Caki2 (cell line): ENCODE data around the gene WNT6. TPM values are rescaled to one million over a fixed set of nuclear protein-coding genes. Genes with fewer than 3 reads are reported as not detected.

Experiments used
- DNase-seq: peaks from one replicate; pipeline ENCODE4 v3.0.0-alpha.2; 2015; ENCODE audit warnings: low read depth
- in situ Hi-C: cut with HindIII; loops from 2 replicates; pipeline ENCODE4 v1.10.0; 2016; ENCODE audit warnings: low sequenced_read_pairs, low pct_unique_long_range_greater_than_20kb, mixed read lengths
- total RNA-seq: library from RNA; depleted of rRNA; stranded (reverse); fragments of >200 nt; shearing (Covaris generic); gene quantifications from 2 replicates; pipeline ENCODE4 v1.2.3, GENCODE V29; 2014; ENCODE audit warnings: low replicate concordance

WNT6 gene
- total RNA-seq, 1 experiment from 2014 or later, result 4.4 TPM

DNA sequence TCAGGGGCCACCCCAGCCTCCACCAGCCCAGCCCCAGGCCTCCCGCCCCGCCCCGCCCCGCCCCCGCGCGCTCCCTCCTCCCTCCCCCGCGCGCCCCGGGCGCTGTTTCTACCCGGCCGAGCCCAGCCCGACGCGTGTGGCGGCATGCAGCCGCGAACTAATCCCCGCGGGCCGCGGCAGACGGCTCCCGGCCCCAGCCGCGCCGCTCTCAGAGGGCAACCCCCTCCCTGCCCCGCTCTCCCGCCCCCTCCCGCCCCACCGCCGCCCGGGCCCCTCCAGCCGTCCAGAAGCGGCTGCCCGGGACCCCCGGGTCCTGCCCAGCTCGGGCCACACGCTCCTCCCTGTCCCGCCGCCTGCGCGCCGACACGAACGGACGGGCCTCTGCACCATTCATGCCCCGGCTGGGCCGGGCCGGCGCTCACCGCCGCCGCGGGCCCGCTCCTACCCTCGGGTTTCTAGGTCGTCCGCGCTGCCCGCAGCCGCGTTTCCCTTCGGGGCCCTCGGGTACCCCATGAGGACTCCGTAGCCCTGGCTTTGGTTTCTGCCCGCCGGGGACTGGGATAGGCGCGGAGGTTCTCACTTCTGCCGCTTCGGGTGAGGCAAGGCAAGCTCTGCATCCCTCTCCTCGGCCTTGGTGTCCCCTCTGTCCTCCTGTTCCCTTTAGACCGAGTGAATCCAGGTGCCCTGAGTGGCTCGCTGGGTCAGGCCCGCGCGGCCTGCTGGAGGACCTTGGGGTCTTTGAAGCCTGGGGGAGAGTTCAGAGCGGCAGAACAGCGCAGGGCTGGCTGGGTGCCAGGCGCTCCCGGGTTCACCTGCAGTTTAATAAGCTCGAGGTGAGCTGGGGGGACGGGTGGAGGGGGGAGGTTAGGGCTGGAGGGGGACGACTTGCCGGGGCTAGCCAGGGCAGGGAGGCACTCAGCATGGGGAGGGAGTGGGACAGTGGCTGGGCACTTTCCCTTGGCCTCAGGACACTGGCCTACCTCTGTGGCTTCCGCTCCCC lies 24.2 kb downstream of the WNT6 start:
- no peak for DNase-seq
- in situ Hi-C loops, result no loop called here

DNA sequence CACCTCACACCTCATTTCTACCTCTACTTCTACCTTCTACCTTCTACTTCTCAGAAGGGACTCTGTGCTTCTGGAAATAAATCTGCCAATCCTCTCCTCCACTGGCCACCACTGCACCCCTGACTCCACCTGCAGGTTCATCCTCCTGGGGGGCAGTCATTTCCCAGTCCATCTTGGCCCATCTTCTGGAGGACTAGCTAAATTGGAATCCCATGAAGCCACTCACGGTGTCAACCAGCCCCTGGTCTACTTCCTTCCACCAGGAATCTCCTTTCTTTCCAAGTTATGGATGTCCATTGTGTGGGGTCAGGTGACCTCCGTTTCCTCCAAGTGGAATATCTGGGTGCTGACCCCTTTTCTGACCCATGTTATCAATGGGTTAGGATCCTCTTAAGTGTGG lies 24.9 kb downstream of the WNT6 start:
- no peak for DNase-seq
- in situ Hi-C loops, result no loop called here

DNA sequence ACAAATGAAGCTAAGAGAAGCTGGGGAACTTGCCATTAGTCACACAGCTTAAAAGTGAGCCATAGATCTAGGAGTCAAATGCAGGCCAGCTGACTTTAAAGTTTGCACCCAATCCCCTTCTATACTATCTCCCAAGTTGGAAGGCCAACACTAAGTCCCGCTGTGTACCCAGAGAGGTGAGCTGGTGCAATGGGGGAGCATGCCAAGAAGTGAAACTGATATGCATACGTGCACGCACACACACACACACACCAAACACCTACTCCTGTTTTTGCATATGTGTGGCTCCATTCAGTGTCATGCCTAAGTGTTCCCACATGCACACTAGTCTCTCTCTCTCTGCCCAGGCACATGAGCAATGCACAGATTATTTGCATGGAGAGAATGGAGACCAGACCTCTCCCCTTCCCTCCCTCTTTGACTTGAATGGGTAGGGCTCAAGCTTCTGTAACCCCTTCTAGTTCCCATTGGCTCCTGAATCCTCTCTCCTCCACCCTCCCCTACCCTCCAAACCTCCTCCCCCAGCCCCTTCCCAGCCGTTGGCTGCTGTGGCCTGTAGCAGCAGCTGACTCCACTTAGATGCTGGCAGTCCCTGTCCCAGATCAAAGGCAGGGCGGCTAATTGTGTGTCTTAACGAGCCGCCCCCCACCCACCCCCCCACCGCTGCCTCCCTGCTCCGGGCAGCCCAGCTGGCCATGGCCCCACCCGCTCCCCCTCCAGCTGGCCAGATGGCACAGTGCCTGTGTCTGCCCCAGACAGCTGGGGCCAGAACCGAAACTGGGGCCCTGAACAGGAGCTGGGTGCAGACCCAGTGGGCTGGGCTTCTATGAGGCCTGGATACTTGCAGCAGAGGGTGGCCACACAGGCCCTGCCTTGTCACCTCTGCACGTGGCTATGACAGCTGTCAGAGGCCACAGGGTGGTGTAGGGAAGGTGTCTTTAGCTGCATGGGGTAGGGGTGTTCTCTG lies 26.7 kb downstream of the WNT6 start:
- no peak for DNase-seq
- in situ Hi-C loops, result no loop called here

DNA sequence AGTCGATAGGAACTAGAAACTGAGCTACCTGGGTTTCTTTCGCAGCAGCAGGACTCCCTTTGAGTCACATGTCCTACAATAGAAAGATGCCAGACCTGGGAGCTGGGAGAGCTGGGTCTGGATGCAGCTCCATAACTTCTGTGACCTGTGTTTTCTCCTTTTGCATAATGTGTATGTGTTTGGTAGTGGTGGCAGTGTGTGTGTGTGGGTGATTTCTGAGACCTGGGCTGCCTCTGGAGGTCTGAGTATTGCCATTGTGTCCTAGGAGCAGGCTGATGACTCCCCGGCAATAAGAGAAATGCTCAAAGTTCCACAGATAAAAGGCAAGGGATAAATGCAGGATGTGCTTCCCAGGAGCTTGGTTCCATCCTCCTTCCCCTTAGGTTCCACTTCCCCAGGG lies 27.5 kb downstream of the WNT6 start:
- in situ Hi-C loops, result no loop called here
- no peak for DNase-seq

DNA sequence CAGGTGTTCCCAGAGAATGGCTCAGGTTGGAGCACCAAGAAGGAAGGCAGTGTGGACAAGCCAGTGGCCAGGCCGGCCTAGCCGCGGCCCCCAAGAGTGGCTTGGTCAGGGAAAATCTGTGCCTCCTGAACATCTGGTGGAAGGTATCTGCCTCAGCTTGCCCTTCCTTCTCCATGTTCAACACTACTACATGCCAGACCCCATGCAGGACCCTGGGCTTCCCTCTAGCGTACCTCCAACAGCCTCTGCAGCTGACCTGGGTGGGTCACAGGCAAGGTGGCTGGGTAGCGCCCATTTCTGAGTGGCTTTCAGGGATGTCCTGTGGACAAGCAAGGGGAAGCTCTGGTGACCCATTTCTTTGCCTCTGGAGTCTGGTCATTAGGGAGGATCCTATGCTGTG lies 28.7 kb downstream of the WNT6 start:
- in situ Hi-C loops, result no loop called here
- no peak for DNase-seq

DNA sequence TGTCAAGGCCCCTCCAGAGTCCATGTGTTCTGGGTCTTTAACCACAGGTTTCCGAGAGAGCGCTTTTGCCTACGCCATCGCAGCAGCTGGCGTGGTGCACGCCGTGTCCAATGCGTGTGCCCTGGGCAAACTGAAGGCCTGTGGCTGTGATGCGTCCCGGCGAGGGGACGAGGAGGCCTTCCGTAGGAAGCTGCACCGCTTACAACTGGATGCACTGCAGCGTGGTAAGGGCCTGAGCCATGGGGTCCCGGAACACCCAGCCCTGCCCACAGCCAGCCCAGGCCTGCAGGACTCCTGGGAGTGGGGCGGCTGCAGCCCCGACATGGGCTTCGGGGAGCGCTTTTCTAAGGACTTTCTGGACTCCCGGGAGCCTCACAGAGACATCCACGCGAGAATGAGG lies 30.3 kb downstream of the WNT6 start:
- DNase-seq, result no peak
- in situ Hi-C loops, result no loop called here

DNA sequence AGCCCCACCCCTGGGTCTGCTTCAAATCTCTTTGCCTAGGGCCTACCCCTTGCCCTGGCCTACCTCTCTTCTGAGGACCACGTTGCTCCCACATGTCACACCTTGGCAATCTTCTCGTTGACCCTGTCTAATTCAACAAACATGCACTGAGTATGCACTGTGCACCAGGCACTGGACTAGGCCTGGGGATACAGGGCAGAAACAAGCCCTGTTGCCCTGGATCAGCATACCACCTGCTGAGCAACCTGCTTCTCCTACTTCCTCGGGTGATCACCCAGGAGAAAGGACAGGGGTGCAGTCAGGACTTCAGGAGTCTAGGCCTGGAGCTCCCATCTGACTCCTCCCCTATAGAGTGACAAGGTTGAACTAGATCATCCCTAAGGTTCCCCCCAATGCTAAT lies 30.8 kb downstream of the WNT6 start:
- no peak for DNase-seq
- in situ Hi-C loops, result no loop called here

DNA sequence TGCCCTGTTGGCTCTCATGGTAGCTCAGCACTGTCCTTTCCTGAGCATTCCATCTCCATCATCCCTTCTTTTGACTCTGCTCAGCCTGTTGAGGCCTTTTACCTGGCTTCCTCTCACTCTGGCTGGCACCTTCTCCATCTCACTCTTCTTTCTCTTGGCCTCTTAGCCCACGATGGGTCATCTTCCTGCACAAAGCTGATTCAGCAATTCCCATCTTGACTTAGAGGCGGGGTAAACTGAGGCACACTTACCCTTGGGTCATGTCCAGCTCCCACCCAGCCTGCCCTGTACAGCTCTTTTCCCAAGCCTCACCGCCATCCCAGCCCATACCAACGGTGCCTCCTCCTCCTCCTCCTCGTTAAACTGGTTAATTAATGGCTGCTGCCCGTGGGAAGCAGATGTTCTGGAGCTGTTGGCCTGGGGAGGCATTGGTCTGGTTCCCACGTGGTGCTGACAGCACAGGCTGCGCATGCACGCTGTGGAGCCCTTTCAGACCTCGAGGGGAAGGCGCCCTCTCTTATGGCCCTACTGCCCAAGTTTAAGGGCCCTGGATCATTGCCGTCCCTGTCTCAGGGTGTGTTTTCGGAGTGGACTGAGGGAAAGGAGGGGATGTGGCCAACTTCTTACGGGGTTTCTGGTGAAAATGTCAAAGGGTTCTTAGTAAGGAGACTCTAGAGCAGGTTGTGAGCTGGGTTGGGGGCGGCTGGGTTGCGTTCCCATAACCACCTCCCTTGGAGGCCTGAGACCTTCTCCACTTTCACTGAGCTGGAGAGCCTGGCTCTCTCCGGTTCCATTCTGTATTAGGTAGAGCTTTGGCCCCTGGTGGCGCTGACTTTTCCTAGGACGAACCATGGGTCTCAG lies 31.9 kb downstream of the WNT6 start:
- in situ Hi-C loops, result no loop called here

DNA sequence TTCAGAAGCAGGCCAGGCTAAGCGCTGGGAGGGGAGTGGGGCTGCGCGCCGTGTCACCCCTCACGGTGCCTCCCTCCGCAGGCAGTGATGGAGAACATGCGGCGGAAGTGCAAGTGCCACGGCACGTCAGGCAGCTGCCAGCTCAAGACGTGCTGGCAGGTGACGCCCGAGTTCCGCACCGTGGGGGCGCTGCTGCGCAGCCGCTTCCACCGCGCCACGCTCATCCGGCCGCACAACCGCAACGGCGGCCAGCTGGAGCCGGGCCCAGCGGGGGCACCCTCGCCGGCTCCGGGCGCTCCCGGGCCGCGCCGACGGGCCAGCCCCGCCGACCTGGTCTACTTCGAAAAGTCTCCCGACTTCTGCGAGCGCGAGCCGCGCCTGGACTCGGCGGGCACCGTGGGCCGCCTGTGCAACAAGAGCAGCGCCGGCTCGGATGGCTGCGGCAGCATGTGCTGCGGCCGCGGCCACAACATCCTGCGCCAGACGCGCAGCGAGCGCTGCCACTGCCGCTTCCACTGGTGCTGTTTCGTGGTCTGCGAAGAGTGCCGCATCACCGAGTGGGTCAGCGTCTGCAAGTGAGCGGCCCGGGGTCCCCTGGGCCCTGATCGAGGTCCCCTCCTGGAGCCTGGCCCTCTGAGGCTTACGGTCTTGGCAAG lies 33.2 kb downstream of the WNT6 start:
- DNase-seq, result peak; percentile 82

More for the DNA sequence above, 31.9 kb downstream of the WNT6 start:
- DNase-seq, result no peak

DNA sequence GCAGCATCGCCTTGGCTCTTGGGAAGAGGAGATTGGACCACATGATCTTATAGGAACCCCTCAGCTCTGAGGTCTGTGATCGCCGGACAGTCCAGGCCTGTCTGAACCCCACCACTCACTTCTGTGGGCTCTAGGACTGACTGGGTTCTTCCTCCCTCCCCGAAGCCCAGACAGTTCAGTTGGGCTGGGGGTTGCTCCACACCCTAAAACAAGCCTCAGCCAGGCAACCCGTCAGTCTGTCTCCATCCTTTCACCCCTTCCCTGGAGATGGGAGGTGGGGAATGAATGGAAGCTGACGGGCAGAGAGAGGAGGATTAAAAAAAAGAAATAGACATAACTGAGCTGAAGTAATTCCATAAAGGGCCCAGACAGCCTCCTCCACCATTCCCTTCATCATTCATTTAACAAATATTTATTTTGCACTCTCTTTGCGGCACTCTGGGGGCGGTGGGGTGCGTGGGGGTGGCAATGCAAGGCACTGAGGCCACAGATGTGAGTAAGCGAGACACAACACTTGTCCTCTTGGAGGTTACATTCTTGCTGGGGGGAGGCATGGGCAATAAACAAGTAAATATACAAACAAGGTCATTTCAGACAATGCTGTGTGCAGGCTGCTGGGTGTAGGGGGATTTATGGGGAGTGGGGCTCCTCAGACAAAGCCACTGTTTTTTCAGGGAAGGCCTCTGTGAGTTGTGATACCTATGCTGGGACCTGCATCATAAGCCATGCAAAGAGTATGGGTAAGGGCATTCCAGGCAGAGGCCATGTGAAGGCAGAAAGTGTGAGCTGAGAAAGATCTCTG lies 33.9 kb downstream of the WNT6 start:
- no peak for DNase-seq
- in situ Hi-C loops, result no loop called here

More for the DNA sequence above, 33.2 kb downstream of the WNT6 start:
- in situ Hi-C loops, result no loop called here

DNA sequence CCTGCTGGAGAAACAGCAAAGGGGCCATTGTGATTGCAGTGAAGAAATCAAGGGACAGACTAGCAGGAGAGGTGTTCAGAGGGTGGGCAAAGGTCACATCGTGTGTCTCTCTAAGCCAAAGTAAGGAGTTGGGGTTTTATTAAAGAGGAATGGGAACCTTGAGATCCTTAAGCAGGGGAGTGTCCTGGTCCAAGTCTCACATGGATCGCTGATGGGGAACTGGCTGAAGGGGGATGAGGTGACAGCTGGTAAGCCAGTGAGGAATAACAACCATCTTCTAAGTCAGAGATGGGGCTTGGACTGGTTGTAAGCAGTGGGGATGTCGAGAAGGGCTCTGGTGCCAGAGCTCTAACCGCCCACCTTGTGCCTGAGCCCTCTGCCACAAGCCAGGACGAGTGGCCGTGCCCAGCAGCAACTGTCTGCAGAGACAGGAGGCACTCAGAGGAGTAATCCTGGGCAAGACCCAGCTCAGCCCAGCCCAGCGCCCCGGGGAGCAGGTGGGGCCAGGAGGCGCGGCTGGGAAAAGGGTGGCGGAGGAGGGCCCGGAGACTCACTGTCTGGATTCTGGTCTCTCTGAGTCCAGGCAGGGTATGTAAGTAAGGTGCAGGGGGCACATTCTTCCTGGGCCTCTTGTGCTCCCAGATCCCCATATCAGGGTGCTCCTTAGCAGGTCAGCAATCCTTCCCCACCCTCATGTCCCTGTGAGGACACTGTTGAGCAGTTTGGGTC lies 34.7 kb downstream of the WNT6 start:
- peak; percentile 71 for DNase-seq
- in situ Hi-C loops, result no loop called here

DNA sequence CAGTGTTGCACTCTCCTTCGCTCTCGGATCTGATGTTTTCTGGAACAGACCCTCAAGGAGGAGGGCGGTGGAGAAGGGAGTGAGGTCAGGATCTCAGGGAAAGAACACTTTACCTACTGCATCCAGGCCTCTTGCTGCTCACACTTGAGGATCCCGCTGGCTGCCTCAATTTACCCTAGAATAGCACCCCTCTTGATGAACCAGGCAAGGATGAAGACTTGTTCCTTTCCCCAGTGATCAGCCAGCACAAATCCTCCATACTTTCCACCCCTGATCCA lies 35.2 kb downstream of the WNT6 start:
- no peak for DNase-seq
- in situ Hi-C loops, result no loop called here

DNA sequence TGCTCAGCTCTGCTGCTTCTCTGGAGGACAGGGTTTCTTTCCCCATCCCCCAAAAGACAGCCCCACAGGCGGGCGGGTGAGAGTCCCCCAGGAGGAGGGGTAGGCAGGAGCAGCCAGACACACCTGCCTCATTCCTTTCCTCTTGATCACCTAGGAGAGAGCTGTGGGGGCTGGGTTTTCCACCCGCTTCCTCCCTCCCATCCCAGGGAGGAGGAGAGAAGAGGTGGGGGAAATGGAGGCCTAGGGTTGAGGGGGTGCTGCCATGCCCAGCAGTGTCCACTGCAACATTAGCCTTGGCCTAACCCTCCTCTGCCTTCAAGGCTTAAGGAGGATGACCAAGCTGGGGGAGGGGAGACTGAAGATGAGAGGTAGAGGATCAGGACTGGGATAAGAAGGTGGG lies 35.7 kb downstream of the WNT6 start:
- in situ Hi-C loops, result no loop called here
- peak; percentile 89 for DNase-seq

DNA sequence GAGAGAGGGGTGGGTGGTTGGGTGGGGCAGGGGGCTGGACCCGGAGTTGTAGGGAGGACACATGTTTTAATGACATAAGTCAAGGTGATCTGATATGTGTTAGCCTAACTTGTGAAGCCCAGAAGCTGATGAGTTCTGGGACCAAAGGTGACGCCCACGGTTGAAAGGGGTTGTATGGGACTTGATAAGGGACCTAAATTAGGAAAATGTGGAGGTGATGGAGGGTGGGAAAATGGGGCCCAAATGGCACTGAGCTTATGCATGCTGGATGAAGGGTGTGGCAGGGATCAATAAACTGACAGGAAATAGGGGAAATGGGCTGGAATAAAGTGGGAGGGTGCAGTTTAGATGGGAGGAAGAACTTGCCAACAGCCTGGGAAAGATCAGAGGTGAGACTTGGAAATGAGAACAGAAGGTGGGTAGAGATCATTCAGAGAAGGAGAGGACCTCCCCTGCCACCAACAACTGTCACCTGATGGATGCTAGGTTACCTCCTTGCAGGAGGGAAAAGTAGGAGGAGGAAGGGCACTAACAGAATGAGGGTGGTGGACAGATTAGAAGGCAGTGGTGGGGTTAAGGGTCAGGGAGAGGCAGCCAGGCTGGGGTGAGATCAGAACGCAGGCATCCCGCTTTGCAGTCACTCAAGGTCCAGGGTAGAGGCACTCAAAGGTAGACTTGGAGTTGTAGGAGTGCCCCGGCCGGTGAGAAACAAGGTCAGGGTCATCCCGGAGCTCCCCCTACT lies 36.3 kb downstream of the WNT6 start:
- in situ Hi-C loops, result no loop called here
- DNase-seq, result peak; percentile 95

DNA sequence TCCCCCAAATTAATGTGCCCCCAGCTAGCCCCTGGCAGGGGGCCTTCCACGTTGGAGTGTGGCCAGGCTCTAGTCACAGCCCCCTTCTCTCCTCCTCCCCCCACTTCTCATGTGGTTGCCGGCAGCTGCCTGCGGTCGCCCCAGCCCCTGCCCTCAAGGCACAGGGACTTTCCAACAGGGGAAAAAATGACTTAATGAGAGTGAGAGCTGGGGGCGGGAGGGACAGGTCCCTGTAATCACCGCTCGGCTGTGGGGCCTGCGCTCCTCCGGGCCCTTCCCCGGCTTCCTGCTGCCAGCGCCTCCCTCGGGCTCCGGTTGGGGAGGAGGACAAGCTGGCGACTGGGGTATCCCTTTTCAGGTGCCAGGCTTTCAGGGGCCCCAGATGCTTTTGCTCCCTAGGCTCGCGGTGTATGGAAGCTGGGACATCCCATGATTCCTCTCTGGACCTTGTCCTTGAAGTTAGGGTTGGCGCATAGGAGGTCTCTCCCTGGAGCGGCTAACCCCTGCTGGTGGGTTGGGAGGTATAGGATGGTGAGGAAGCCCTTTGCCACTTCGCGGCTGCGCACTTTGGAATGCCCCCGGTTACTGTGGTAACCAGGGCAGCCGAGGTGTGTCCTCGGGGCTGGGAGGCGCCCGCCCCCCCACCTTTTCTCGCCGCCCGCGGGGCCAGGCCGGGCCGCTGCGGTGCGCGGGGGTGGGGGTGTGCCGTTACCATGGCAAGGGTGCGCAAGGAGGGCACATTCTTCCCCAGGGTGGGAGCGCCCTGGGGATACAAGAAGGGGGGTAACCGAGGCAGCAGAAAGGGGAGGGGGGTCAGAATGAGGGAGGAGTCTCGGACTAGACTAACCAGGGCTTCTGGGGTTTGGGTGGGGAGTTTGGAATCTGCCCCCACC lies 37.1 kb downstream of the WNT6 start:
- in situ Hi-C loops, result no loop called here
- DNase-seq, result peak; percentile 96
